HL-60/S4 treated with phorbol 12-myristate 13-acetate at 8.2 ng/mL for 4 days and 3 days (cell line): Measurements from ENCODE around the gene ADGRG6.

Source experiments
- in situ Hi-C: fragments of 300-500 bp; cut with MboI; formaldehyde crosslinking; loops from 2 replicates; pipeline ENCODE4 v1.15.0; 2022; ENCODE audit warnings: low sequenced_read_pairs

ADGRG6 gene

GRCh38 chr6:142290851-142291250, 11.0 kb upstream of the ADGRG6 start:
- in situ Hi-C loops, result no loop called here

GRCh38 chr6:142291512-142291911, 10.3 kb upstream of the ADGRG6 start:
- in situ Hi-C loops, result no loop called here

GRCh38 chr6:142292166-142292924, 9.5 kb upstream of the ADGRG6 start:
- in situ Hi-C loops, result no loop called here

- in situ Hi-C loops, result no loop called here
Measured at GRCh38 chr6:142293121-142293520, 8.7 kb upstream of the ADGRG6 start.

GRCh38 chr6:142294679-142295078, 7.1 kb upstream of the ADGRG6 start:
- in situ Hi-C loops, result no loop called here

- in situ Hi-C loops, result no loop called here
Measured at GRCh38 chr6:142296975-142297604, 4.7 kb upstream of the ADGRG6 start.

GRCh38 chr6:142297605-142297995, 4.2 kb upstream of the ADGRG6 start:
- in situ Hi-C loops, result no loop called here

- in situ Hi-C loops, result no loop called here
Measured at GRCh38 chr6:142297996-142298753, 3.6 kb upstream of the ADGRG6 start.

GRCh38 chr6:142300302-142300701, 1.5 kb upstream of the ADGRG6 start:
- in situ Hi-C loops, result no loop called here

- in situ Hi-C loops, result no loop called here
Measured at GRCh38 chr6:142300758-142301650, 803 bp upstream of the ADGRG6 start.

- in situ Hi-C loops, result no loop called here
Measured at GRCh38 chr6:142302421-142303175, 791 bp downstream of the ADGRG6 start.

- in situ Hi-C loops, result no loop called here
Measured at GRCh38 chr6:142303176-142303533, 1.3 kb downstream of the ADGRG6 start.

- in situ Hi-C loops, result no loop called here
Measured at GRCh38 chr6:142304241-142304640, 2.4 kb downstream of the ADGRG6 start.

- in situ Hi-C loops, result no loop called here
Measured at GRCh38 chr6:142306736-142307135, 4.9 kb downstream of the ADGRG6 start.

GRCh38 chr6:142307963-142308748, 6.3 kb downstream of the ADGRG6 start:
- in situ Hi-C loops, result no loop called here

- in situ Hi-C loops, result no loop called here
Measured at GRCh38 chr6:142309426-142309825, 7.6 kb downstream of the ADGRG6 start.

GRCh38 chr6:142313284-142313683, 11.5 kb downstream of the ADGRG6 start:
- in situ Hi-C loops, result no loop called here

GRCh38 chr6:142316791-142317368, 15.1 kb downstream of the ADGRG6 start:
- in situ Hi-C loops, result no loop called here

- in situ Hi-C loops, result no loop called here
Measured at GRCh38 chr6:142318714-142319113, 16.9 kb downstream of the ADGRG6 start.
